ENCODE measurements around the gene A1CF.
"Not testable (repeated sequence)": the region's sequence is repeated elsewhere in the genome, so short reads cannot be mapped to it uniquely, and the experiment has no call there.

The A1CF gene, protein sequence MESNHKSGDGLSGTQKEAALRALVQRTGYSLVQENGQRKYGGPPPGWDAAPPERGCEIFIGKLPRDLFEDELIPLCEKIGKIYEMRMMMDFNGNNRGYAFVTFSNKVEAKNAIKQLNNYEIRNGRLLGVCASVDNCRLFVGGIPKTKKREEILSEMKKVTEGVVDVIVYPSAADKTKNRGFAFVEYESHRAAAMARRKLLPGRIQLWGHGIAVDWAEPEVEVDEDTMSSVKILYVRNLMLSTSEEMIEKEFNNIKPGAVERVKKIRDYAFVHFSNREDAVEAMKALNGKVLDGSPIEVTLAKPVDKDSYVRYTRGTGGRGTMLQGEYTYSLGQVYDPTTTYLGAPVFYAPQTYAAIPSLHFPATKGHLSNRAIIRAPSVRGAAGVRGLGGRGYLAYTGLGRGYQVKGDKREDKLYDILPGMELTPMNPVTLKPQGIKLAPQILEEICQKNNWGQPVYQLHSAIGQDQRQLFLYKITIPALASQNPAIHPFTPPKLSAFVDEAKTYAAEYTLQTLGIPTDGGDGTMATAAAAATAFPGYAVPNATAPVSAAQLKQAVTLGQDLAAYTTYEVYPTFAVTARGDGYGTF

GRCh38 chr10:50885097-50885859, at the start of gene A1CF:
Gene A1CF, minus strand, starts transcription at chr10:50885627. Its CDS starts 25,687 bp downstream, at chr10:50859940.
- DNase-seq (ENCODE audit: low read depth): no peak

GRCh38 chr10:50931948-50932431, 46.6 kb upstream of the A1CF start:
- DNase-seq (ENCODE audit: low read depth): no peak

- DNase-seq (ENCODE audit: low read depth): no peak
These were observed 44.2 kb upstream of the A1CF start for GRCh38 chr10:50929670-50930069.

- DNase-seq (ENCODE audit: low read depth): no peak
These were observed 42.7 kb upstream of the A1CF start for GRCh38 chr10:50928190-50928552.

- DNase-seq (ENCODE audit: low read depth): no peak
These were observed 42.2 kb upstream of the A1CF start for GRCh38 chr10:50927522-50928189.

DNA sequence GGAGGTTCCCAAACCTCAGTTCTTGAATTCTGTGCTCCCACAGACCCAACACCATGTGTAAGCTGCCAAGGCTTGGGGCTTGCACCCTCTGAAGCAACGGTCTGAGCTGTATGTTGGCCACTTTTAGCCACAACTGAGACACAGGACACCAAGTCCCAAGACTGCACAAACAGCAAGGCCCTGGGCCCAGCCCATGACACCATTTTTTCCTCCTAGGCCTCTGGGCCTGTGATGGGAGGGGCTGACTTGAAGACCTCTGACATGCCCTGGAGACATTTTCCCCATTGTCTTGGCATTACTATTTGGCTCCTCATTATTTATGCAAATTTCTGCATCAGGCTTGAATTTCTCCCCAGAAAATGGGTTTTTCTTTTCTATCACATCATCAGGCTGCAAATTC, 38.0 kb upstream of the A1CF start:
- not testable (repeated sequence) for DNase-seq (ENCODE audit: low read depth)

- DNase-seq (ENCODE audit: low read depth): no peak
These were observed 33.6 kb upstream of the A1CF start for GRCh38 chr10:50919010-50919409.

- DNase-seq (ENCODE audit: low read depth): no peak
These were observed 33.1 kb upstream of the A1CF start for GRCh38 chr10:50918529-50918928.

DNA sequence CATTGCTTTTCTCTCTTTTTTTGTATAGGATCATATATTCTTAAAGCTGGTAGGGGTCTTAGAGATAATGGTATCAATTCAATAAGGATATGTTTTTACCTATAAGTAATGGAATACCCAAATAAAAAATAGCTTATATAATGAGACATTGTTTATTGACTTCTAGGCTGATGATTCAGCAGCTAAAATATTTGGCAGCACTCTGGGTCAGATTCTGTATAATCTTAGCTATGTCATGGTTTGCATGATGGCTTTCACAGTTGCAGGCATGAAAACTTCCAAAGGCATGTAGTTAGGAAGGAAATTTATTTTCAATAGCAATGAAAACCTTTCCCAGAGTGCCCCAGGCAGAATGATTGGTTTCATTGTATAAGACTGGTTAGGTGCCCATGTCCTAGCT, 32.1 kb upstream of the A1CF start:
- DNase-seq (ENCODE audit: low read depth): peak; percentile 44

DNA sequence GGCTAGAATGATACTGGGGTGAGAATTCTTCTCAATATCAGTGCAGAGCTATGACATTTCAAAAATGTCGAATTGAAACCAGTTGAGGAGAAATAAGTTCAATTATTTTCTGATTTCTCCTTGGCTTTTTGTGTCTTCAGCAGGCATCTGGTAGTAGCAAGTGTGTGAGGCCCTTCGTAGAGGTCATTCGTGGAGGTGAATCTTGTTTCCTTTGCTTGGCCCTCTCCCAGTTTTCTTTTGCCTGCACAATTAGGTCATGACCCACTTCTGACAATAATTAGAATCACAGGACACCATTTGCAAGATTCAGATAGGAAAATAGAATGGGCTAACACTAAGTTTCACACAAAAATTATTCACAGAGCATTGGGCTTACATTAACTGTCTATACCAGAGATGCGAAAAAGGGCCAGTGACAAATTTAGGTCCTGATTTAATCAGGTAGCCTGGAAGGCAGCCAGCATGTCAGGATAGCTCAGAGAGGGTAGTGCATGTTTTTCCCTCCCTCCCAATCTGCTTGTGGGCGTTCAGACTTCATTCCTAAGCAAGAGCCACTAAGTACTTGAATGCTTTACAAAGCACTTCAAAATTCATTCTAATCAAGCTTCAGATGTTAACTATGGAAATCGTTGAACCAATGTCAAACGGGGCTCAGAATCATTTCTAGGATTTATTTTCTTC, 24.0 kb upstream of the A1CF start:
- no peak for DNase-seq (ENCODE audit: low read depth)

- no peak for DNase-seq (ENCODE audit: low read depth)
These were observed 22.9 kb upstream of the A1CF start for GRCh38 chr10:50908366-50908765.

GRCh38 chr10:50905797-50906196, 20.4 kb upstream of the A1CF start:
- DNase-seq (ENCODE audit: low read depth): not testable (repeated sequence)

GRCh38 chr10:50896721-50897120, 11.3 kb upstream of the A1CF start:
- no peak for DNase-seq (ENCODE audit: low read depth)

DNA sequence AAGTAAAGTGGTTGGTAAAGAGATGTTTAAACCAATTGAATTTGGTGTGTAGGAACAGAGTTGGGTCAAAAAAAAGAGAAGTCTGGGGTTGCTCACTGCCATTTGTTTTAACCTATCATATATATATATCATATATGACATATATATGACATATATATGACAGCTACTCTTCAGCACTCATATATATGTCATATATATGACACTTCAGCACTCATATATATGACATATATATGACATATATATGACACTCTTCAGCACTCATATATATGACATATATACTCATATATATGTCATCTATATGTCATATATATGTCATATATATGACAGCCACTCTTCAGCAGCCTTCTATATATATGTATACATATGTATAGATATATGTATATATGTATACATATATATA, 8.9 kb upstream of the A1CF start:
- DNase-seq (ENCODE audit: low read depth): no peak

- DNase-seq (ENCODE audit: low read depth): no peak
These were observed 7.0 kb upstream of the A1CF start for GRCh38 chr10:50892467-50892866.

GRCh38 chr10:50884302-50884701, 1.1 kb downstream of the A1CF start:
- no peak for DNase-seq (ENCODE audit: low read depth)

- DNase-seq (ENCODE audit: low read depth): no peak
These were observed 1.8 kb downstream of the A1CF start for GRCh38 chr10:50883629-50884028.

DNA sequence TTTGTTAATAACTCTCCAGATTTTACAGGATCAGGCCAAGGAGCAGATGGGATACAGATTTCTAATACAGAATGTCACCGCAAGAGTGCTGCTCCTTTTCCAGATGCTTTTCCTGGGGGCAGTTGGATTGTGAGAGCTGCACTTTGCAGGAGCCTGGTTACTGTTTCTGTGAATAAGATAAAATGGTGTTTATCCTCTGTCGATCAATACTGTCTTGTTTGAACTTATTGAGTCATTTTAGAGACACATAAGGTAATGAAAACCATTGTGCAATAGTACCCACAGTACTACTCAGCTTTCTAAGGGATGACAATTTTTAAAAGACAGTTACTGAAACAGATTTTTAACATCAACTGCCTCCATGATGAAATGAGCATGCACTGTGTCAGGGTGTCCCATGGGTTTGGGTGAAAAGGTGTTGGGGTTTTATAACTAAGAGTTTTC, 2.9 kb downstream of the A1CF start:
- DNase-seq (ENCODE audit: low read depth): no peak

DNA sequence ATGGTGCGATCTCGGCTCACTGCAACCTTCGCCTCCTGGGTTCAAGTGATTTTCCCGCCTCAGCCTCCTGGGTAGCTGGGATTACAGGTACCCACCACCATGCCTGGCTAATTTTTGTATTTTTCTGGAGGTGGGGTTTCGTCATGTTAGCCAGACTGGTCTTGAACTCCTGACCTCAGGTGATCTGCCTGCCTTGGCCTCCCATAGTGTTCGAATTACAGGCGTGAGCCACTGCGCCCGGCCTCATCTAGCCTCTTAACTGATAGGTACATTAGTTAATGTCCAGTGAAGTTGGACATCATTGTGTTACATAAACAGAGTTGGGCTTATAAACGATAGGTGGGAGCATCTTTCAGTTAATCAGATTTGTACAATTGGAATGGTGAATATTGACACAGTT, 4.4 kb downstream of the A1CF start:
- DNase-seq (ENCODE audit: low read depth): not testable (repeated sequence)

GRCh38 chr10:50876429-50876828, 9.0 kb downstream of the A1CF start:
- no peak for DNase-seq (ENCODE audit: low read depth)

DNA sequence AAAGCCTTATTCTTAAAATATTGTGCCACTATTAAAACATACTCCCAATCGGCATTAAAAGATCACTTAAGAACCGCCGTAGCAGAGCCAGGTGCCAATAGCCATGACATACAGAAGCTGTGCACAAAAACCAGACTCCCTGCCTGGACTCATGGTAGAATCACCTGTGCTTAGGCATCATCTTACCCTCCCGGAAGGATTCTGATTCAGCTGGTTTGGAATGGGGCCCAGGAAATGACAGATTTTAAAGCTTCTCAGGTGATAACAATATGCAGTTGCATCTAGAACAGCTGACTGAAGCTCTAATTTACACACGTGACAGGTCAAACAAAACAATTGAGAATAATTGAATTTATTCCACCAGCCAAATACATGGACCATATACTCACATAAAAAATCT, 10.7 kb downstream of the A1CF start:
- DNase-seq (ENCODE audit: low read depth): no peak

- no peak for DNase-seq (ENCODE audit: low read depth)
These were observed 19.1 kb downstream of the A1CF start for GRCh38 chr10:50866317-50866716.

All from stromal cell of bone marrow (primary cell).